GM06990 (cell line): ENCODE data around the gene DGKD.

Source experiments
- DNase-seq: peaks from one replicate; pipeline ENCODE4 v3.0.0-alpha.2; 2011; ENCODE audit not compliant: insufficient read length; ENCODE audit errors: extremely low read depth
- H3K27me3 ChIP-seq: replicated peaks from 2 replicates; pipeline ENCODE4 v1.6.0; 2011; ENCODE audit warnings: low read length; ENCODE audit not compliant: control insufficient read depth, insufficient read depth
- H3K36me3 ChIP-seq: 2 replicates; pipeline ENCODE4 v1.5.1; 2011; ENCODE audit warnings: low read length; ENCODE audit not compliant: control insufficient read depth, insufficient read depth
- H3K4me3 ChIP-seq: replicated peaks from 2 replicates; pipeline ENCODE4 v1.5.1; 2011; ENCODE audit warnings: low read depth, mild to moderate bottlenecking, control low read depth, low read length
- TF ChIP-seq, protein P1 (sequence below): IDR thresholded peaks from 2 replicates; pipeline ENCODE4 v1.5.1; 2011; ENCODE audit warnings: low read length, control low read depth, mild to moderate bottlenecking, inconsistent platforms; ENCODE audit not compliant: insufficient read depth, poor library complexity, severe bottlenecking

DGKD gene

DNA sequence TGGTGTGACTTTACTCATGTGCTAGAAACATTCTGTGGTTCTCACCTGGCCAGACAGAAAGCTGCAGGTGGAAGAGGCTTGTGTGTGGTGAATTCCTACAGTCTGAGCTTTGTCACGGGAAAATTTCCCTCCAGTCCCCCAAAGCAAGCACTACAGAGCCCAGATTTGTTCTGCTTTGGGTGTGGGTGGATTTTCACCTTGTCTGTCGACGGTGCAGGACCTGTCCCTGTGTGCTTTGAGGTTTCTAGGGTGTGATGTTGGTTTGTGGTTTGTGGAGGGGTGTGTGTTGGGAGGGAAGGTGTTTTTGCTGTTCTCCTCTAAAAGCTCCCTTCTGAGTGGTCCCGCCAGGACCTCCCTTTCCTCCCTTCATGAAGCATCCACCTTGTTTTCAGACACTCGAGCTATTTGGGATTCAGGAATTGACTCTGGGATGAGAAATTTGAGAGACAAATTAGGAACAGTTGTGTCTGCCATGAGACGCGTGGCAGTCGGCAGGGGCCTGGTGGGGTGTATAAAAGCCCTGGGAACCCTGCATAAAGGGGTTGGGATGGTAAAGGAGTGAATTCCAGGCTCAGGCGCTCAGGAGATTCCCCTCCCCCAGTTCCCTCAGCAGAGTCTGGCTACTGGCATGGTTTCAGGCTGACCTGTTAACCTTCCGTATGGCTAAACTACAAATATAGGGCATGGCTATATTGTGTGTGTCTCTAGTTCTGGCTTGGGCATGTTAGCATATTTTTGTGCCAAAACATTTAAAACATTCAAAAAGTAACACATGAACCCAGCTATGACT, 65.5 kb downstream of the DGKD start:
- no peak for DNase-seq
- H3K27me3 ChIP-seq = no peaks in the 10 kb centered on the region
- H3K36me3 ChIP-seq = peaks cover 3% of the 10 kb centered on the region
- TF ChIP-seq, protein P1, sequence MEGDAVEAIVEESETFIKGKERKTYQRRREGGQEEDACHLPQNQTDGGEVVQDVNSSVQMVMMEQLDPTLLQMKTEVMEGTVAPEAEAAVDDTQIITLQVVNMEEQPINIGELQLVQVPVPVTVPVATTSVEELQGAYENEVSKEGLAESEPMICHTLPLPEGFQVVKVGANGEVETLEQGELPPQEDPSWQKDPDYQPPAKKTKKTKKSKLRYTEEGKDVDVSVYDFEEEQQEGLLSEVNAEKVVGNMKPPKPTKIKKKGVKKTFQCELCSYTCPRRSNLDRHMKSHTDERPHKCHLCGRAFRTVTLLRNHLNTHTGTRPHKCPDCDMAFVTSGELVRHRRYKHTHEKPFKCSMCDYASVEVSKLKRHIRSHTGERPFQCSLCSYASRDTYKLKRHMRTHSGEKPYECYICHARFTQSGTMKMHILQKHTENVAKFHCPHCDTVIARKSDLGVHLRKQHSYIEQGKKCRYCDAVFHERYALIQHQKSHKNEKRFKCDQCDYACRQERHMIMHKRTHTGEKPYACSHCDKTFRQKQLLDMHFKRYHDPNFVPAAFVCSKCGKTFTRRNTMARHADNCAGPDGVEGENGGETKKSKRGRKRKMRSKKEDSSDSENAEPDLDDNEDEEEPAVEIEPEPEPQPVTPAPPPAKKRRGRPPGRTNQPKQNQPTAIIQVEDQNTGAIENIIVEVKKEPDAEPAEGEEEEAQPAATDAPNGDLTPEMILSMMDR = no peak
- peak overlapping the region; percentile 64 for H3K4me3 ChIP-seq

DNA sequence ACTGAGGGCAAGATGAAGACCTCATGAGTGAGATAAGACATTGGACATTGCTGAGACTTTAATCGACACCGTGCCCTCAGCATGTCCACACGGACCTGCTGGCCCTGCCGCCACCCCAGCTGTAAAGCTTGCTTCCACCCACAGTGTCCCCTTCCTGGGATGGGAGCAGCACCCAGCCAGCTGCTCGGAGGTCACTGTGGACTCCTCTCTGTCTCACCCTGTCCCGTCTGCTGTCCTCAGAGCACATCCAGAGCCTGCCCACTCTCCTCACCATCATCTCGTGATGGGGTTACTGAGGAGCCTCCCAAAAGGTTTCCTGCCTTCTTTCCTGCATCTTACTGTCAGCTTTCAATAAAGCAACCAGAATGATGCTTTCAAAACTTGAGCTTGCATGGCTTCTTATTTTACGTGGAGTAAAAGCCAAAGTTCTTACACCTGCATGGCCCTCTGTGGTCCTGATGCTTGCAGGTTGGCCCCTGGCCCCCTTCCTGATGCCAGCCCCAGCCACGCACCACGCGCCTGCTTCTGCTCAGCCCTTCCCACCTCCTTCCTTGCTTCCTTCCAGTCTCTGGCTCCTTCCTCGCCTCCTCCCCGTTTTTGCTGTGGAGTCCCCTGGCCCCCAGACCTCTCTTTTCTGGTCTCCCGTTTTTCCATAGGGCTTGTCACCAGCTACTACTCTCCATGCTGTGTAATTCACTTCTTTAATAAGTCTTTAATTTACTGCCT, 67.0 kb downstream of the DGKD start:
- no peaks in the 10 kb centered on the region for H3K27me3 ChIP-seq
- no peak overlapping the region for H3K4me3 ChIP-seq
- TF ChIP-seq, protein P1 = no peak
- DNase-seq = no peak
- no peaks in the 10 kb centered on the region; the same call in none of the 2 replicates for H3K36me3 ChIP-seq

DNA sequence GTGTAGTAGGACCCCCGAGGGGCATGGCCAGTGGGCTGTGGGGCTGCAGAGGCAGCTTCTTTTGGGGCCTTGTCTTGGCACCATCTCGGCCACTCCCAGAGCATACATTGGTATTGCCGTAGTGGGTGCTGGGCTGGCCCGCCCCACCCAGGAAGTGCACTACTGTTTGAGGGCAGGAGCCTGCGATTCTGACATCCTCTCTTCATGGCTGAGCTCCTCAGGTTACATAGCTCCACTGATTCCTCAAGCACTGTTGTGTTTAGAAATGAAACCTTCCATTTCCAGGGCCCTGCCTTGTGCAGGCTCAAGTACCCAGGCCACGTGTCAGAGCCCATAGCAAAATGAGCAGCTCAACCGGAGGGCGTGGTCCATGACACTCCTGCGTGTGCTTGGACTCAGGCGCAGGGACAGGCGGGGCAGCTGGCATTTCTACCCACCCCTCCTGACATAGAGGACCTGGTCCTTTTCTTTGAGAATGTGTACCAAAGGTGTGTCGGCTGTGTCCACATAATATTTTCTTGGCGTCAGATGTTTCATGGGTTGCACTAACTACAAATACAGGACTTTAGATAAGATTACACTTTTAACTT, 67.9 kb downstream of the DGKD start:
- H3K27me3 ChIP-seq = no peaks in the 10 kb centered on the region
- no peaks in the 10 kb centered on the region; the same call in none of the 2 replicates for H3K36me3 ChIP-seq
- DNase-seq = peak; percentile 70
- TF ChIP-seq, protein P1 = no peak
- peak overlapping the region; percentile 36 for H3K4me3 ChIP-seq

DNA sequence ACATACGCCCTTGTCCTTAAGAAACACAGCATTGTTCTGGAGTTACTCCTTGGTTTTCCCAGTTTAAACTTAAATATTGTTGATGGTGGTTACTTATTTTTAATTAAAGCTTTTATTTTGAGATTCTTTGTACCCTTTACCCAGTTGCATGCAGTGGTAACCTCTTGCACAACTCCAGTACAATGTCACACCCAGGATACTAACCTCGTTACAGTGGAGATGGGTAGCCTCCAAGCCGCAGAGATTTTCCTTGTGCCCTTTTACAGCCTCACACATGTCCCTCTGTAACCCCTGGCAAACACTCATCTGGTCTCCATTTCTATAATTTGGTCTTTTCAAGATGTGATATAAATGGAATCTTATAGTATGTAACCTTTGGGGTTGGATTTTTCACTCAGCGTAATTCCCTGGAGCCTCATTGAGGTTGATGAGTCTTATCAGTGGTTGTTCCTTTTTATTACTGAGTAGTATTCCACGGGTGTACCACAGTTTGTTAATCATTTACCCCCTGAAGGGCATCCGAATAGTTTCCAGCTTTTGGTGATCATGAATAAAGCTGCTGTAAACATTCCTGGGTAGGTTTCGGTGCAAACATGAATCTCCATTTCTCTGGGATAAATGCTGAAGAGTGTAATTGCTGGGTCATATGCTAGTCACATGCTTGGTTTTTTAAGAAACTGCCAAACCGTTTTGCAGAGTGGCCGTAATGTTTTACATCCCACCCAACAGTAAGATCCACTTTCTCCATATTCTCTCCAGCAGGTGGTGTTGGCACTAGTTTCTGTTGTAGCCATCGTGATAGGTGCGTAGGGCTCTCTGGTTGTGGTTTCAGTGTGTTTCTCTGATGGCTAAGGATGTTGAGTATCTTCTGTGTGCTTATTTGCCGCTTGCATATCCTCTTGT, 68.6 kb downstream of the DGKD start:
- DNase-seq = no peak
- Histone ChIP-seq H3K27me3 (no peaks in the 10 kb centered on the region), H3K4me3 (no peak overlapping the region), H3K36me3 (no peaks in the 10 kb centered on the region; the same call in none of the 2 replicates)
- TF ChIP-seq, protein P1 = no peak

DNA sequence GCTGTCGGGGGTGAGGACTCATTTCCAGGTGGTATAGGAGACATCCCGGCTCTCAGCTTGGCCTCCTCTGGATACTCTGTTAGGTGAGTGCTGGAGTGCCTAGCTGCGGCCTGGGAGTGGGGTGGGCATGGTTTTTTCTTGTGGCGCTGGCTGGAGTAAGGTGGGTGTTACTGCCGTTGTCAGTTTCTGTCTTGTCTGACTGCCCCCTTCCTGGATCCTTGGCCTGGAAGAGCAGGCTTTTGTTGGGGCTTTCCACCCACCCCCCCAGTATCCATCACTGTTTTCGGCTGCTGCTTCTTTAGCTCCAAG, 69.2 kb downstream of the DGKD start:
- TF ChIP-seq, protein P1 = no peak
- Histone ChIP-seq H3K36me3 (no peaks in the 10 kb centered on the region; the same call in none of the 2 replicates), H3K27me3 (no peaks in the 10 kb centered on the region), H3K4me3 (no peak overlapping the region)
- no peak for DNase-seq
